ENCODE measurements around the gene SIGLEC14.

DNA sequence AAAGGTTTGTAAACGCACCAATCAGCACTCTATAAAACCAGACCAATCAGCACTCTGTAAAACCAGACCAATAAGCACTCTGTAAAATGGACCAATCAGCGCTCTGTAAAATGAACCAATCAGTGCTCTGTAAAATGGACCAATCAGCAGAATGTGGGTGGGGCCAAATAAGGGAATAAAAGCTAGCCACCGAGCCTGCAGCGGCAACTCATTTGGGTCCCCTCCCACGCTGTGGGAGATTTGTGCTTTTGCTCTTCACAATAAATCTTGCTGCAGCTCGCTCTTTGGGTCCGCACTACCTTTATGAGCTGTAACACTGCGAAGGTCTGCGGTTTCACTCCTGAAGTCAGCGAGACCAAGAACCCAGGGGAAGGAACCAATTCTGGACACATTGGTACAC, 47.5 kb downstream of the SIGLEC14 start:
- TF ChIP-seq POLR2A (IDR thresholded peaks at IDR 0.05), result no peak
- TF ChIP-seq, protein P1, sequence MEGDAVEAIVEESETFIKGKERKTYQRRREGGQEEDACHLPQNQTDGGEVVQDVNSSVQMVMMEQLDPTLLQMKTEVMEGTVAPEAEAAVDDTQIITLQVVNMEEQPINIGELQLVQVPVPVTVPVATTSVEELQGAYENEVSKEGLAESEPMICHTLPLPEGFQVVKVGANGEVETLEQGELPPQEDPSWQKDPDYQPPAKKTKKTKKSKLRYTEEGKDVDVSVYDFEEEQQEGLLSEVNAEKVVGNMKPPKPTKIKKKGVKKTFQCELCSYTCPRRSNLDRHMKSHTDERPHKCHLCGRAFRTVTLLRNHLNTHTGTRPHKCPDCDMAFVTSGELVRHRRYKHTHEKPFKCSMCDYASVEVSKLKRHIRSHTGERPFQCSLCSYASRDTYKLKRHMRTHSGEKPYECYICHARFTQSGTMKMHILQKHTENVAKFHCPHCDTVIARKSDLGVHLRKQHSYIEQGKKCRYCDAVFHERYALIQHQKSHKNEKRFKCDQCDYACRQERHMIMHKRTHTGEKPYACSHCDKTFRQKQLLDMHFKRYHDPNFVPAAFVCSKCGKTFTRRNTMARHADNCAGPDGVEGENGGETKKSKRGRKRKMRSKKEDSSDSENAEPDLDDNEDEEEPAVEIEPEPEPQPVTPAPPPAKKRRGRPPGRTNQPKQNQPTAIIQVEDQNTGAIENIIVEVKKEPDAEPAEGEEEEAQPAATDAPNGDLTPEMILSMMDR (IDR thresholded peaks at IDR 0.05), result no peak
